AG20443 (cell line): ENCODE measurements around the gene MIEF1.
"Not testable (repeated sequence)": the region's sequence is repeated elsewhere in the genome, so short reads cannot be mapped to it uniquely, and the experiment has no call there.

Experiments
- DNase-seq: peaks from one replicate; pipeline ENCODE4 v3.0.0; 2012; ENCODE audit warnings: low spot score, mixed read lengths

The MIEF1 gene

GRCh38 chr22:39513791-39514190 lies 11.7 kb downstream of the MIEF1 start:
- DNase-seq = no peak

- peak; percentile 62 for DNase-seq
These were observed 12.4 kb downstream of the MIEF1 start for GRCh38 chr22:39514373-39514973.

GRCh38 chr22:39515266-39516050 lies 13.4 kb downstream of the MIEF1 start:
- DNase-seq = no peak

GRCh38 chr22:39517470-39517869 lies 15.4 kb downstream of the MIEF1 start:
- no peak for DNase-seq

- DNase-seq = no peak
These were observed 16.2 kb downstream of the MIEF1 start for GRCh38 chr22:39518144-39518786.

- DNase-seq = peak; percentile 57
These were observed 17.0 kb downstream of the MIEF1 start for GRCh38 chr22:39518996-39519680.

GRCh38 chr22:39519681-39520225 lies 17.7 kb downstream of the MIEF1 start:
- DNase-seq = peak; percentile 96

- peak; percentile 82 for DNase-seq
These were observed 18.4 kb downstream of the MIEF1 start, which contains the start of gene ATF4 for GRCh38 chr22:39520226-39521105. Gene ATF4, plus strand, starts transcription at chr22:39520562. Its CDS starts 884 bp downstream, at chr22:39521446.

- DNase-seq = not testable (repeated sequence)
These were observed 19.2 kb downstream of the MIEF1 start for GRCh38 chr22:39521106-39521885.

- DNase-seq = not testable (repeated sequence)
These were observed 20.0 kb downstream of the MIEF1 start for GRCh38 chr22:39522091-39522490.

- peak; percentile 40 for DNase-seq
These were observed 20.6 kb downstream of the MIEF1 start for GRCh38 chr22:39522567-39523300.

- peak; percentile 25 for DNase-seq
These were observed 22.1 kb downstream of the MIEF1 start for GRCh38 chr22:39524089-39524752.

- DNase-seq = no peak
These were observed 22.9 kb downstream of the MIEF1 start for GRCh38 chr22:39524753-39525657.

GRCh38 chr22:39525658-39525975 lies 23.5 kb downstream of the MIEF1 start:
- DNase-seq = no peak

GRCh38 chr22:39526736-39527171 lies 24.7 kb downstream of the MIEF1 start:
- DNase-seq = no peak

GRCh38 chr22:39527481-39527961 lies 25.4 kb downstream of the MIEF1 start:
- DNase-seq = no peak

- DNase-seq = peak; percentile 7
These were observed 26.1 kb downstream of the MIEF1 start for GRCh38 chr22:39528080-39528661.
